HEK293 (cell line): ENCODE data around the gene RNF145.

Experiments used
- CTCF ChIA-PET: fragments of 350-600 bp; formaldehyde crosslinking; extraction: SDS; loops from one replicate; lab custom pipeline; 2021; ENCODE audit warnings: antibody characterized with exemption; lab: Yijun Ruan, JAX
- POLR2A ChIA-PET: fragments of 300-600 bp; formaldehyde crosslinking; extraction: SDS; loops from one replicate; lab custom pipeline; 2020; ENCODE audit warnings: antibody characterized with exemption, inconsistent platforms; lab: Yijun Ruan, JAX
- H3K27ac ChIP-seq: fragments of 200-500 bp; sonication (Bioruptor generic); 2 replicates; pipeline ENCODE4 v1.5.1; 2014; ENCODE audit warnings: low read depth, low read length, control low read depth, inconsistent platforms; ENCODE audit errors: extremely low read depth
- H3K36me3 ChIP-seq, 2 experiments: fragments of 200-500 bp in 1 of 2; sonication (Bioruptor generic) in 1 of 2; 1 replicate in 1 of 2; 2 replicates in 1 of 2; pipeline ENCODE4 v1.5.1; 2014 to 2017; ENCODE audit warnings: inconsistent platforms in 2 of 2, low read length in 2 of 2; ENCODE audit not compliant: control insufficient read depth in 2 of 2, insufficient read depth in 1 of 2
- H3K4me1 ChIP-seq: fragments of 200-500 bp; sonication (Bioruptor generic); 2 replicates; pipeline ENCODE4 v1.5.1; 2014; ENCODE audit warnings: mild to moderate bottlenecking, low read length, inconsistent platforms; ENCODE audit not compliant: control insufficient read depth, insufficient read depth
- H3K4me3 ChIP-seq: 2 replicates; pipeline ENCODE4 v1.5.1; 2011; ENCODE audit warnings: low read depth, mild to moderate bottlenecking, control low read depth, low read length, moderate library complexity
- H3K9me3 ChIP-seq: fragments of 200-500 bp; sonication (Bioruptor generic); 2 replicates; pipeline ENCODE4 v1.5.1; 2014; ENCODE audit warnings: low read depth, low read length, inconsistent platforms; ENCODE audit not compliant: control insufficient read depth, insufficient read depth
- KLF10 ChIP-seq: fragments of 450-650 bp; IDR thresholded peaks from 2 replicates; pipeline ENCODE4 v1.5.1; 2018; ENCODE audit warnings: missing biosample characterization, mild to moderate bottlenecking, missing genetic modification characterization
- MZF1 ChIP-seq: fragments of 450-650 bp; formaldehyde crosslinking; IDR thresholded peaks from 2 replicates; pipeline ENCODE4 v1.5.1; 2017; ENCODE audit warnings: missing biosample characterization, missing genetic modification characterization, borderline replicate concordance
- ZBTB48 ChIP-seq: fragments of 450-650 bp; formaldehyde crosslinking; IDR thresholded peaks from 2 replicates; pipeline ENCODE4 v1.5.1; 2016; ENCODE audit warnings: missing biosample characterization, missing genetic modification characterization
- ZNF114 ChIP-seq: fragments of 450-650 bp; formaldehyde crosslinking; IDR thresholded peaks from 2 replicates; pipeline ENCODE4 v1.5.0; 2017; ENCODE audit warnings: missing biosample characterization, missing genetic modification characterization
- ZNF132 ChIP-seq: fragments of 450-650 bp; formaldehyde crosslinking; IDR thresholded peaks from 2 replicates; pipeline ENCODE4 v1.5.1; 2017; ENCODE audit warnings: missing biosample characterization, missing genetic modification characterization, borderline replicate concordance
- ZNF184 ChIP-seq: fragments of 450-650 bp; IDR thresholded peaks from 2 replicates; pipeline ENCODE4 v1.5.1; 2018; ENCODE audit warnings: missing biosample characterization, mild to moderate bottlenecking, missing genetic modification characterization
- ZNF202 ChIP-seq: fragments of 450-650 bp; formaldehyde crosslinking; IDR thresholded peaks from 2 replicates; pipeline ENCODE4 v1.5.1; 2016; ENCODE audit warnings: missing biosample characterization, missing genetic modification characterization, borderline replicate concordance
- ZNF211 ChIP-seq: fragments of 450-650 bp; formaldehyde crosslinking; IDR thresholded peaks from 2 replicates; pipeline ENCODE4 v1.5.1; 2016; ENCODE audit warnings: low read depth, missing biosample characterization, missing genetic modification characterization
- ZNF366 ChIP-seq: fragments of 450-650 bp; formaldehyde crosslinking; conservative IDR thresholded peaks from 2 replicates; pipeline ENCODE4 v1.5.1; 2016; ENCODE audit warnings: missing biosample characterization, missing genetic modification characterization
- ZNF501 ChIP-seq: fragments of 450-650 bp; formaldehyde crosslinking; IDR thresholded peaks from 2 replicates; pipeline ENCODE4 v1.5.1; 2016; ENCODE audit warnings: missing biosample characterization, missing genetic modification characterization
- ZNF510 ChIP-seq: fragments of 450-650 bp; formaldehyde crosslinking; IDR thresholded peaks from 2 replicates; pipeline ENCODE4 v1.5.1; 2018; ENCODE audit warnings: mild to moderate bottlenecking, missing genetic modification characterization, missing biosample characterization; ENCODE audit not compliant: insufficient replicate concordance
- ZNF660 ChIP-seq: fragments of 450-650 bp; IDR thresholded peaks from 2 replicates; pipeline ENCODE4 v1.5.1; 2018; ENCODE audit warnings: missing biosample characterization, mild to moderate bottlenecking, missing genetic modification characterization
- ZNF677 ChIP-seq: fragments of 450-650 bp; IDR thresholded peaks from 2 replicates; pipeline ENCODE4 v1.5.0; 2018; ENCODE audit warnings: missing biosample characterization, mild to moderate bottlenecking, missing genetic modification characterization, moderate library complexity
- TF ChIP-seq, protein P1 (sequence below): fragments of 450-650 bp; formaldehyde crosslinking; IDR thresholded peaks from 2 replicates; pipeline ENCODE4 v1.5.1; 2016; ENCODE audit warnings: missing biosample characterization, missing genetic modification characterization
- TF ChIP-seq, protein P2 (sequence below): fragments of 450-650 bp; formaldehyde crosslinking; IDR thresholded peaks from 2 replicates; pipeline ENCODE4 v1.5.1; 2016; ENCODE audit warnings: missing biosample characterization, missing genetic modification characterization
- TF ChIP-seq, protein P3 (sequence below): fragments of 450-650 bp; formaldehyde crosslinking; IDR thresholded peaks from 2 replicates; pipeline ENCODE4 v1.5.1; 2017; ENCODE audit warnings: missing biosample characterization, missing genetic modification characterization
- TF ChIP-seq, protein P4 (sequence below): fragments of 450-650 bp; formaldehyde crosslinking; IDR thresholded peaks from 2 replicates; pipeline ENCODE4; 2016; ENCODE audit warnings: missing biosample characterization, missing genetic modification characterization
- TF ChIP-seq, protein P5 (sequence below): fragments of 450-650 bp; formaldehyde crosslinking; IDR thresholded peaks from 2 replicates; pipeline ENCODE4 v1.5.1; 2016; ENCODE audit warnings: missing biosample characterization, missing genetic modification characterization, borderline replicate concordance
- TF ChIP-seq, protein P6 (sequence below): fragments of 450-650 bp; formaldehyde crosslinking; IDR thresholded peaks from 2 replicates; pipeline ENCODE4 v1.5.1; 2017; ENCODE audit warnings: missing biosample characterization, missing genetic modification characterization

RNF145 gene, protein sequence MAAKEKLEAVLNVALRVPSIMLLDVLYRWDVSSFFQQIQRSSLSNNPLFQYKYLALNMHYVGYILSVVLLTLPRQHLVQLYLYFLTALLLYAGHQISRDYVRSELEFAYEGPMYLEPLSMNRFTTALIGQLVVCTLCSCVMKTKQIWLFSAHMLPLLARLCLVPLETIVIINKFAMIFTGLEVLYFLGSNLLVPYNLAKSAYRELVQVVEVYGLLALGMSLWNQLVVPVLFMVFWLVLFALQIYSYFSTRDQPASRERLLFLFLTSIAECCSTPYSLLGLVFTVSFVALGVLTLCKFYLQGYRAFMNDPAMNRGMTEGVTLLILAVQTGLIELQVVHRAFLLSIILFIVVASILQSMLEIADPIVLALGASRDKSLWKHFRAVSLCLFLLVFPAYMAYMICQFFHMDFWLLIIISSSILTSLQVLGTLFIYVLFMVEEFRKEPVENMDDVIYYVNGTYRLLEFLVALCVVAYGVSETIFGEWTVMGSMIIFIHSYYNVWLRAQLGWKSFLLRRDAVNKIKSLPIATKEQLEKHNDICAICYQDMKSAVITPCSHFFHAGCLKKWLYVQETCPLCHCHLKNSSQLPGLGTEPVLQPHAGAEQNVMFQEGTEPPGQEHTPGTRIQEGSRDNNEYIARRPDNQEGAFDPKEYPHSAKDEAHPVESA

DNA sequence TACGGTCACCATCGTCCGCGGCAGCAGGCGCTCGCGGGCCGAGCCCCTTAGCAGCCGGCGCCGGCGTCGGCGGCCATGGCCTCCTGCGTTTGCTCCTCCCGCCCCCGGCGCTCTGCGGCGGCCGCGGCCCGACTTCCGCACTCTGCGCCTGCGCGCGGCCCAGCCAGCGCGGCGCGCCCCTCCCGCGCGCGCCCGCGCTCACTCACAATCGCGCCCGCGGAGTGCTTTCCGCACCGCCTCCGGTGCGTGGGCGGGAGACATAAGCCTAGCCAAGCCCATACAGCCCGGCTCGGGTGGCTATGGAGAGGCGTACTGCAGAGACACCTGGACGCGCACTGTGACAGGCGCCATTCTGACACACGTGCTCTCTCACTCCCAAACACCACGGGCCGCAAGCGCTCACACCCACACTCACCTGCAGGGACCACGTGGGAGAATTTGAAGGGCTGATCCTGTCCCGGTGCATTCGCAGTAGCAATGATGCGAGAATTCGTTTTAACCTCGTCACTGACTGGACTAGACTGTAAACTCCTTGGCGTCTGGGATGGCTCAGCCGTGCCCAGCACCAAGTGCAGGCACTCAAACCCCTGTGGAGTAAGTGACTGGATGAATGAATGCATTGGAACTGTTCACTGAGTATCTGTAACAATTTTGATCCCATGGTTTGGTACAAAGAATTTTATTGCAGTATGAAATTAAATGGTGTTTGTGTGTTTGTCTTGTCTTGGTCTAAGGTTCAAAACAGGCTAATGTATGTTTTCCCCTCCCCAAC, at the start of gene RNF145:
Gene RNF145 (minus strand): TSS at position 116 of the 772 bp plus-strand sequence. CDS start 5,936 bp downstream, outside the sequence.
- peak within 1 kb of the TSS; percentile 85 for H3K4me3 ChIP-seq
- peaks cover 30% of the 10 kb centered on the region for H3K4me1 ChIP-seq
- peak within 1 kb of the TSS; percentile 74 for H3K27ac ChIP-seq
- H3K9me3 ChIP-seq, result no peaks in the 10 kb centered on the region
- ChIA-PET CTCF (interaction anchor here (2.0 kb wide), 1 partner anchor 53 kb away, joined by 5 read pairs; no protein-coding TSS in a partner anchor), POLR2A (interaction anchor here (0.9 to 2.1 kb wide), 4 partner anchors 31 to 53 kb away, joined by 5 to 9 read pairs (median 7); no protein-coding TSS in a partner anchor)
- H3K36me3 ChIP-seq, result no peaks in the 10 kb centered on the region
- TF ChIP-seq ZNF184 (tag by site-specific recombination) (no peak), ZNF501 (0 out of 2 replicates have a peak, but pooled peaks have one; percentile 72), ZNF366 (0 out of 2 replicates have a peak, but pooled peaks have one; percentile 6), ZNF202 (tag by site-specific recombination) (no peak), ZNF114 (tag by site-specific recombination) (no peak), KLF10 (peak; percentile 85), ZNF132 (tag by site-specific recombination) (no peak), ZNF677 (tag by site-specific recombination) (no peak), ZNF211 (tag by site-specific recombination) (no peak), ZNF510 (tag by site-specific recombination) (no peak), ZBTB48 (tag by site-specific recombination) (no peak), MZF1 (tag by site-specific recombination) (no peak), ZNF660 (tag by site-specific recombination) (no peak; the same call in none of the 2 replicates)
- TF ChIP-seq, protein P1, sequence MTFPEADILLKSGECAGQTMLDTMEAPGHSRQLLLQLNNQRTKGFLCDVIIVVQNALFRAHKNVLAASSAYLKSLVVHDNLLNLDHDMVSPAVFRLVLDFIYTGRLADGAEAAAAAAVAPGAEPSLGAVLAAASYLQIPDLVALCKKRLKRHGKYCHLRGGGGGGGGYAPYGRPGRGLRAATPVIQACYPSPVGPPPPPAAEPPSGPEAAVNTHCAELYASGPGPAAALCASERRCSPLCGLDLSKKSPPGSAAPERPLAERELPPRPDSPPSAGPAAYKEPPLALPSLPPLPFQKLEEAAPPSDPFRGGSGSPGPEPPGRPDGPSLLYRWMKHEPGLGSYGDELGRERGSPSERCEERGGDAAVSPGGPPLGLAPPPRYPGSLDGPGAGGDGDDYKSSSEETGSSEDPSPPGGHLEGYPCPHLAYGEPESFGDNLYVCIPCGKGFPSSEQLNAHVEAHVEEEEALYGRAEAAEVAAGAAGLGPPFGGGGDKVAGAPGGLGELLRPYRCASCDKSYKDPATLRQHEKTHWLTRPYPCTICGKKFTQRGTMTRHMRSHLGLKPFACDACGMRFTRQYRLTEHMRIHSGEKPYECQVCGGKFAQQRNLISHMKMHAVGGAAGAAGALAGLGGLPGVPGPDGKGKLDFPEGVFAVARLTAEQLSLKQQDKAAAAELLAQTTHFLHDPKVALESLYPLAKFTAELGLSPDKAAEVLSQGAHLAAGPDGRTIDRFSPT (tag by site-specific recombination), result no peak
- TF ChIP-seq, protein P2, sequence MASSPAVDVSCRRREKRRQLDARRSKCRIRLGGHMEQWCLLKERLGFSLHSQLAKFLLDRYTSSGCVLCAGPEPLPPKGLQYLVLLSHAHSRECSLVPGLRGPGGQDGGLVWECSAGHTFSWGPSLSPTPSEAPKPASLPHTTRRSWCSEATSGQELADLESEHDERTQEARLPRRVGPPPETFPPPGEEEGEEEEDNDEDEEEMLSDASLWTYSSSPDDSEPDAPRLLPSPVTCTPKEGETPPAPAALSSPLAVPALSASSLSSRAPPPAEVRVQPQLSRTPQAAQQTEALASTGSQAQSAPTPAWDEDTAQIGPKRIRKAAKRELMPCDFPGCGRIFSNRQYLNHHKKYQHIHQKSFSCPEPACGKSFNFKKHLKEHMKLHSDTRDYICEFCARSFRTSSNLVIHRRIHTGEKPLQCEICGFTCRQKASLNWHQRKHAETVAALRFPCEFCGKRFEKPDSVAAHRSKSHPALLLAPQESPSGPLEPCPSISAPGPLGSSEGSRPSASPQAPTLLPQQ (tag by site-specific recombination), result peak; percentile 32
- TF ChIP-seq, protein P3, sequence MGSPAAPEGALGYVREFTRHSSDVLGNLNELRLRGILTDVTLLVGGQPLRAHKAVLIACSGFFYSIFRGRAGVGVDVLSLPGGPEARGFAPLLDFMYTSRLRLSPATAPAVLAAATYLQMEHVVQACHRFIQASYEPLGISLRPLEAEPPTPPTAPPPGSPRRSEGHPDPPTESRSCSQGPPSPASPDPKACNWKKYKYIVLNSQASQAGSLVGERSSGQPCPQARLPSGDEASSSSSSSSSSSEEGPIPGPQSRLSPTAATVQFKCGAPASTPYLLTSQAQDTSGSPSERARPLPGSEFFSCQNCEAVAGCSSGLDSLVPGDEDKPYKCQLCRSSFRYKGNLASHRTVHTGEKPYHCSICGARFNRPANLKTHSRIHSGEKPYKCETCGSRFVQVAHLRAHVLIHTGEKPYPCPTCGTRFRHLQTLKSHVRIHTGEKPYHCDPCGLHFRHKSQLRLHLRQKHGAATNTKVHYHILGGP, result no peak
- TF ChIP-seq, protein P4, sequence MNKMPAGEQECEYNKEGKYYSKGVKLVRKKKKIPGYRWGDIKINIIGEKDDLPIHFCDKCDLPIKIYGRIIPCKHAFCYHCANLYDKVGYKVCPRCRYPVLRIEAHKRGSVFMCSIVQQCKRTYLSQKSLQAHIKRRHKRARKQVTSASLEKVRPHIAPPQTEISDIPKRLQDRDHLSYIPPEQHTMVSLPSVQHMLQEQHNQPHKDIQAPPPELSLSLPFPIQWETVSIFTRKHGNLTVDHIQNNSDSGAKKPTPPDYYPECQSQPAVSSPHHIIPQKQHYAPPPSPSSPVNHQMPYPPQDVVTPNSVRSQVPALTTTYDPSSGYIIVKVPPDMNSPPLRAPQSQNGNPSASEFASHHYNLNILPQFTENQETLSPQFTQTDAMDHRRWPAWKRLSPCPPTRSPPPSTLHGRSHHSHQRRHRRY (tag by site-specific recombination), result no peak
- TF ChIP-seq, protein P5, sequence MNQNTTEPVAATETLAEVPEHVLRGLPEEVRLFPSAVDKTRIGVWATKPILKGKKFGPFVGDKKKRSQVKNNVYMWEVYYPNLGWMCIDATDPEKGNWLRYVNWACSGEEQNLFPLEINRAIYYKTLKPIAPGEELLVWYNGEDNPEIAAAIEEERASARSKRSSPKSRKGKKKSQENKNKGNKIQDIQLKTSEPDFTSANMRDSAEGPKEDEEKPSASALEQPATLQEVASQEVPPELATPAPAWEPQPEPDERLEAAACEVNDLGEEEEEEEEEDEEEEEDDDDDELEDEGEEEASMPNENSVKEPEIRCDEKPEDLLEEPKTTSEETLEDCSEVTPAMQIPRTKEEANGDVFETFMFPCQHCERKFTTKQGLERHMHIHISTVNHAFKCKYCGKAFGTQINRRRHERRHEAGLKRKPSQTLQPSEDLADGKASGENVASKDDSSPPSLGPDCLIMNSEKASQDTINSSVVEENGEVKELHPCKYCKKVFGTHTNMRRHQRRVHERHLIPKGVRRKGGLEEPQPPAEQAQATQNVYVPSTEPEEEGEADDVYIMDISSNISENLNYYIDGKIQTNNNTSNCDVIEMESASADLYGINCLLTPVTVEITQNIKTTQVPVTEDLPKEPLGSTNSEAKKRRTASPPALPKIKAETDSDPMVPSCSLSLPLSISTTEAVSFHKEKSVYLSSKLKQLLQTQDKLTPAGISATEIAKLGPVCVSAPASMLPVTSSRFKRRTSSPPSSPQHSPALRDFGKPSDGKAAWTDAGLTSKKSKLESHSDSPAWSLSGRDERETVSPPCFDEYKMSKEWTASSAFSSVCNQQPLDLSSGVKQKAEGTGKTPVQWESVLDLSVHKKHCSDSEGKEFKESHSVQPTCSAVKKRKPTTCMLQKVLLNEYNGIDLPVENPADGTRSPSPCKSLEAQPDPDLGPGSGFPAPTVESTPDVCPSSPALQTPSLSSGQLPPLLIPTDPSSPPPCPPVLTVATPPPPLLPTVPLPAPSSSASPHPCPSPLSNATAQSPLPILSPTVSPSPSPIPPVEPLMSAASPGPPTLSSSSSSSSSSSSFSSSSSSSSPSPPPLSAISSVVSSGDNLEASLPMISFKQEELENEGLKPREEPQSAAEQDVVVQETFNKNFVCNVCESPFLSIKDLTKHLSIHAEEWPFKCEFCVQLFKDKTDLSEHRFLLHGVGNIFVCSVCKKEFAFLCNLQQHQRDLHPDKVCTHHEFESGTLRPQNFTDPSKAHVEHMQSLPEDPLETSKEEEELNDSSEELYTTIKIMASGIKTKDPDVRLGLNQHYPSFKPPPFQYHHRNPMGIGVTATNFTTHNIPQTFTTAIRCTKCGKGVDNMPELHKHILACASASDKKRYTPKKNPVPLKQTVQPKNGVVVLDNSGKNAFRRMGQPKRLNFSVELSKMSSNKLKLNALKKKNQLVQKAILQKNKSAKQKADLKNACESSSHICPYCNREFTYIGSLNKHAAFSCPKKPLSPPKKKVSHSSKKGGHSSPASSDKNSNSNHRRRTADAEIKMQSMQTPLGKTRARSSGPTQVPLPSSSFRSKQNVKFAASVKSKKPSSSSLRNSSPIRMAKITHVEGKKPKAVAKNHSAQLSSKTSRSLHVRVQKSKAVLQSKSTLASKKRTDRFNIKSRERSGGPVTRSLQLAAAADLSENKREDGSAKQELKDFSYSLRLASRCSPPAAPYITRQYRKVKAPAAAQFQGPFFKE (tag by site-specific recombination), result no peak
- TF ChIP-seq, protein P6, sequence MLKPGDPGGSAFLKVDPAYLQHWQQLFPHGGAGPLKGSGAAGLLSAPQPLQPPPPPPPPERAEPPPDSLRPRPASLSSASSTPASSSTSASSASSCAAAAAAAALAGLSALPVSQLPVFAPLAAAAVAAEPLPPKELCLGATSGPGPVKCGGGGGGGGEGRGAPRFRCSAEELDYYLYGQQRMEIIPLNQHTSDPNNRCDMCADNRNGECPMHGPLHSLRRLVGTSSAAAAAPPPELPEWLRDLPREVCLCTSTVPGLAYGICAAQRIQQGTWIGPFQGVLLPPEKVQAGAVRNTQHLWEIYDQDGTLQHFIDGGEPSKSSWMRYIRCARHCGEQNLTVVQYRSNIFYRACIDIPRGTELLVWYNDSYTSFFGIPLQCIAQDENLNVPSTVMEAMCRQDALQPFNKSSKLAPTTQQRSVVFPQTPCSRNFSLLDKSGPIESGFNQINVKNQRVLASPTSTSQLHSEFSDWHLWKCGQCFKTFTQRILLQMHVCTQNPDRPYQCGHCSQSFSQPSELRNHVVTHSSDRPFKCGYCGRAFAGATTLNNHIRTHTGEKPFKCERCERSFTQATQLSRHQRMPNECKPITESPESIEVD (tag by site-specific recombination), result no peak
